ENCODE results near the gene WDR64. TPM values are rescaled to one million over a fixed set of nuclear protein-coding genes. Genes with fewer than 3 reads are reported as not detected.

Gene WDR64
- total RNA-seq, 3 donors from 2014 or later, result 0.25 TPM; not detected in 2

- Histone ChIP-seq H3K4me1 (ENCODE audit: low read depth) (peaks cover 11% of the 10 kb centered on the region), H3K9me3 (no peaks in the 10 kb centered on the region), H3K36me3 (ENCODE audit: low read depth) (no peaks in the 10 kb centered on the region), H3K4me3 (no peak overlapping the region)
- DNase-seq (no peak), ATAC-seq (no peak)
- intact Hi-C loops (cut with DNase I, micrococcal nuclease), result no loop called here
- no peak for TF ChIP-seq CTCF (IDR thresholded peaks at IDR 0.05)
These were observed 194.9 kb downstream of the WDR64 start for GRCh38 chr1:241846862-241847539.

- Histone ChIP-seq H3K9me3 (no peaks in the 10 kb centered on the region), H3K4me3 (peak overlapping the region; percentile 86), H3K36me3 (ENCODE audit: low read depth) (no peaks in the 10 kb centered on the region), H3K4me1 (ENCODE audit: low read depth) (peaks cover 11% of the 10 kb centered on the region)
- DNase-seq (no peak), ATAC-seq (no peak)
- no peak for TF ChIP-seq CTCF (IDR thresholded peaks at IDR 0.05)
- intact Hi-C loops (cut with DNase I, micrococcal nuclease), result no loop called here
These were observed 195.4 kb downstream of the WDR64 start for GRCh38 chr1:241847540-241847795.

- DNase-seq (peak; percentile 91 to 95 (median 92)), ATAC-seq (peak; percentile 98)
- intact Hi-C loops (cut with DNase I, micrococcal nuclease), result no loop called here
- peak within 1 kb of the TSS; percentile 86 for H3K4me3 ChIP-seq
- H3K4me1 ChIP-seq (ENCODE audit: low read depth), result peaks cover 11% of the 10 kb centered on the region
- no peaks in the 10 kb centered on the region for H3K9me3 ChIP-seq
- no peaks in the 10 kb centered on the region for H3K36me3 ChIP-seq (ENCODE audit: low read depth)
- TF ChIP-seq CTCF (IDR thresholded peaks at IDR 0.05), result no peak
These were observed 196.0 kb downstream of the WDR64 start, which contains the start of gene EXO1 for GRCh38 chr1:241847796-241848685. Gene EXO1, plus strand, starts transcription at chr1:241848204. Its CDS starts 2,222 bp downstream, at chr1:241850426.

GRCh38 chr1:241848686-241849344, 196.7 kb downstream of the WDR64 start:
- H3K36me3 ChIP-seq (ENCODE audit: low read depth), result no peaks in the 10 kb centered on the region
- no peak for DNase-seq
- intact Hi-C loops (cut with DNase I, micrococcal nuclease), result no loop called here
- peaks cover 11% of the 10 kb centered on the region for H3K4me1 ChIP-seq (ENCODE audit: low read depth)
- ATAC-seq, result no peak
- H3K4me3 ChIP-seq, result no peak overlapping the region
- H3K9me3 ChIP-seq, result no peaks in the 10 kb centered on the region
- no peak for TF ChIP-seq CTCF (IDR thresholded peaks at IDR 0.05)

- no peak for DNase-seq
- TF ChIP-seq CTCF (IDR thresholded peaks at IDR 0.05), result no peak
- no peak overlapping the region for H3K4me3 ChIP-seq
- peaks cover 11% of the 10 kb centered on the region for H3K4me1 ChIP-seq (ENCODE audit: low read depth)
- no peak for ATAC-seq
- no peaks in the 10 kb centered on the region for H3K36me3 ChIP-seq (ENCODE audit: low read depth)
- no peaks in the 10 kb centered on the region for H3K9me3 ChIP-seq
- intact Hi-C loops (cut with DNase I, micrococcal nuclease), result no loop called here
These were observed 197.2 kb downstream of the WDR64 start for GRCh38 chr1:241849345-241849695.

Other genes with a start within 250 kb of the WDR64 start
- 100 to 1,000 TPM in 1 of 3 donors, 10 to 100 TPM in 2; 81.0 to 103 (median 96.0) TPM for gene FH, start 132.5 kb upstream of the WDR64 start, total RNA-seq
- gene KMO, start 119.9 kb upstream of the WDR64 start, total RNA-seq, result under 1 TPM; 0.17 to 0.84 (median 0.82) TPM
- gene CHML, start 11.9 kb upstream of the WDR64 start, total RNA-seq, result 10 to 100 TPM in 1 of 3 donors, 1 to 10 TPM in 2; 8.5 to 16.7 (median 9.8) TPM
- 10 to 100 TPM; 27.4 to 77.6 (median 29.0) TPM for gene OPN3, start 11.9 kb upstream of the WDR64 start, total RNA-seq
- 1 to 10 TPM; 2.0 to 7.4 (median 2.1) TPM for gene EXO1, start 195.9 kb downstream of the WDR64 start, total RNA-seq

All from mucosa of descending colon (tissue), 3 donors.